WTC11 (cell line): ENCODE data around the gene HSDL2. TPM values are rescaled to one million over a fixed set of nuclear protein-coding genes. Genes with fewer than 3 reads are reported as not detected.
A peak's percentile ranks its signal among the peaks of the same experiment; 100 is the strongest.
"Not testable (repeated sequence)": the region's sequence is repeated elsewhere in the genome, so short reads cannot be mapped to it uniquely, and the experiment has no call there.

ENCODE experiments used
- ATAC-seq: fragments of 200-7000 bp; cut with Tn5 transposase; 2 replicates; pipeline ENCODE4 v1.10.0; 2021; ENCODE audit warnings: mild to moderate bottlenecking, moderate library complexity
- CTCF ChIA-PET: fragments of 300-600 bp; sonication (Branson Sonifier 250); formaldehyde crosslinking; loops from one replicate; lab custom pipeline; 2021; ENCODE audit warnings: antibody characterized with exemption; lab: Charles Lee
- POLR2A ChIA-PET: fragments of 350-600 bp; sonication (Branson Sonifier 250); formaldehyde crosslinking; loops from one replicate; lab custom pipeline; 2021; ENCODE audit warnings: antibody characterized with exemption; lab: Charles Lee
- DNase-seq: peaks from one replicate; pipeline ENCODE4 v3.0.0; 2021; ENCODE audit warnings: low spot score
- H3K27ac Mint-ChIP-seq: 2 replicates; pipeline ENCODE4 v1.8.0; 2021; ENCODE audit warnings: mixed read lengths
- H3K27me3 Mint-ChIP-seq: 2 replicates; pipeline ENCODE4 v1.8.0; 2021; ENCODE audit warnings: low read depth, mild to moderate bottlenecking, moderate library complexity, mixed read lengths
- H3K36me3 Mint-ChIP-seq: 2 replicates; pipeline ENCODE4 v1.8.0; 2021; ENCODE audit warnings: mixed read lengths
- H3K4me1 Mint-ChIP-seq: 2 replicates; pipeline ENCODE4 v1.8.0; 2022; ENCODE audit warnings: mixed read lengths
- H3K4me3 Mint-ChIP-seq: 2 replicates; pipeline ENCODE4 v1.8.0; 2021; ENCODE audit warnings: mild to moderate bottlenecking, moderate library complexity, mixed read lengths
- H3K9me3 Mint-ChIP-seq: 2 replicates; pipeline ENCODE4 v1.8.0; 2021; ENCODE audit warnings: mixed read lengths
- ATF1 ChIP-seq: sonication (generic); formaldehyde crosslinking; IDR thresholded peaks from 2 replicates; pipeline ENCODE4 v1.8.1; 2023; ENCODE audit warnings: mild to moderate bottlenecking, moderate library complexity, missing genetic modification reagents
- CDX4 ChIP-seq: fragments of 250-450 bp; sonication (Bioruptor Pico); IDR thresholded peaks from 2 replicates; pipeline ENCODE4 v1.9.0; 2021; ENCODE audit warnings: moderate library complexity, mild to moderate bottlenecking, inconsistent platforms, borderline replicate concordance
- CREM ChIP-seq: sonication (generic); formaldehyde crosslinking; IDR thresholded peaks from 2 replicates; pipeline ENCODE4 v1.8.1; 2022; ENCODE audit warnings: mild to moderate bottlenecking, missing genetic modification reagents, moderate library complexity
- ESRRA ChIP-seq: sonication (generic); formaldehyde crosslinking; IDR thresholded peaks from 2 replicates; pipeline ENCODE4 v1.8.1; 2022; ENCODE audit warnings: mild to moderate bottlenecking, missing genetic modification reagents, borderline replicate concordance
- FOXJ3 ChIP-seq: sonication (generic); formaldehyde crosslinking; IDR thresholded peaks from 2 replicates; pipeline ENCODE4 v1.9.0; 2021; ENCODE audit warnings: missing genetic modification reagents, mild to moderate bottlenecking, borderline replicate concordance
- GRHL2 ChIP-seq: fragments of 250-450 bp; sonication (Bioruptor Pico); IDR thresholded peaks from 2 replicates; pipeline ENCODE4 v1.8.0; 2022; ENCODE audit warnings: mild to moderate bottlenecking, moderate library complexity; ENCODE audit not compliant: insufficient replicate concordance, severe bottlenecking
- JAZF1 ChIP-seq: fragments of 250-450 bp; sonication (Bioruptor Pico); IDR thresholded peaks from 2 replicates; pipeline ENCODE4 v1.9.0; 2021; ENCODE audit warnings: moderate library complexity, mild to moderate bottlenecking, inconsistent platforms
- MYBL2 ChIP-seq: sonication (generic); formaldehyde crosslinking; IDR thresholded peaks from 2 replicates; pipeline ENCODE4 v1.8.1; 2023; ENCODE audit warnings: mild to moderate bottlenecking, moderate library complexity, missing genetic modification reagents
- NR2C2 ChIP-seq: sonication (generic); formaldehyde crosslinking; IDR thresholded peaks from 2 replicates; pipeline ENCODE4 v1.8.0; 2022; ENCODE audit warnings: mild to moderate bottlenecking, missing genetic modification reagents
- RELA ChIP-seq: sonication (generic); formaldehyde crosslinking; IDR thresholded peaks from 2 replicates; pipeline ENCODE4 v1.8.1; 2022; ENCODE audit warnings: missing genetic modification reagents, mild to moderate bottlenecking, borderline replicate concordance
- SMAD3 ChIP-seq: sonication (generic); formaldehyde crosslinking; IDR thresholded peaks from 2 replicates; pipeline ENCODE4 v1.8.0; 2022; ENCODE audit warnings: missing genetic modification reagents, mild to moderate bottlenecking, borderline replicate concordance
- SP1 ChIP-seq: sonication (generic); formaldehyde crosslinking; conservative IDR thresholded peaks from 2 replicates; pipeline ENCODE4 v1.8.1; 2022; ENCODE audit warnings: missing genetic modification reagents
- ZBTB43 ChIP-seq: sonication (generic); formaldehyde crosslinking; IDR thresholded peaks from 2 replicates; pipeline ENCODE4 v1.8.1; 2023; ENCODE audit warnings: mild to moderate bottlenecking, missing genetic modification reagents
- ZNF232 ChIP-seq: sonication (generic); formaldehyde crosslinking; IDR thresholded peaks from 2 replicates; pipeline ENCODE4 v1.8.0; 2022; ENCODE audit warnings: mild to moderate bottlenecking, missing genetic modification reagents
- ZNF423 ChIP-seq: fragments of 250-450 bp; sonication (Bioruptor Pico); IDR thresholded peaks from 2 replicates; pipeline ENCODE4 v2.1.2; 2022; ENCODE audit warnings: mild to moderate bottlenecking, moderate library complexity
- total RNA-seq: library from RNA; stranded (reverse); gene quantifications from 3 replicates; pipeline ENCODE4 v1.2.3, GENCODE V29; 2021
- TF ChIP-seq, protein P1 (sequence below): sonication (generic); formaldehyde crosslinking; IDR thresholded peaks from 2 replicates; pipeline ENCODE4 v1.8.0; 2022; ENCODE audit warnings: missing genetic modification reagents
- TF ChIP-seq, protein P2 (sequence below): fragments of 250-450 bp; sonication (Bioruptor Pico); IDR thresholded peaks from 2 replicates; pipeline ENCODE4 v1.8.0; 2021; ENCODE audit warnings: mild to moderate bottlenecking
- TF ChIP-seq, protein P3 (sequence below): sonication (generic); formaldehyde crosslinking; IDR thresholded peaks from 2 replicates; pipeline ENCODE4 v1.8.1; 2023; ENCODE audit warnings: mild to moderate bottlenecking, missing genetic modification reagents
- TF ChIP-seq, protein P4 (sequence below): sonication (generic); formaldehyde crosslinking; IDR thresholded peaks from 2 replicates; pipeline ENCODE4 v1.8.1; 2023; ENCODE audit warnings: mild to moderate bottlenecking, missing genetic modification reagents, moderate library complexity

HSDL2 gene
- total RNA-seq, 1 experiment from 2014 or later: 13.8 TPM

GRCh38 chr9:112507001-112507680 lies 127.2 kb downstream of the HSDL2 start:
- no peak for TF ChIP-seq GRHL2 (CRISPR knock-in tag)
- TF ChIP-seq, all 79 proteins: peak for 0
- ChIA-PET POLR2A (no interaction called here), CTCF (no interaction called here)
- DNase-seq: no peak
- H3K27ac Mint-ChIP-seq: peak overlapping the region; percentile 88
- H3K4me1 Mint-ChIP-seq: peaks cover 28% of the 10 kb centered on the region
- no peak overlapping the region for H3K4me3 Mint-ChIP-seq
- H3K36me3 Mint-ChIP-seq: no peaks in the 10 kb centered on the region
- no peaks in the 10 kb centered on the region for H3K27me3 Mint-ChIP-seq
- ATAC-seq: no peak
- H3K9me3 Mint-ChIP-seq: no peaks in the 10 kb centered on the region

- no peak for ATAC-seq
- Mint-ChIP-seq H3K4me3 (no peak overlapping the region), H3K27ac (no peak overlapping the region), H3K27me3 (no peaks in the 10 kb centered on the region), H3K4me1 (peaks cover 22% of the 10 kb centered on the region), H3K36me3 (peaks cover 4% of the 10 kb centered on the region), H3K9me3 (no peaks in the 10 kb centered on the region)
- POLR2A ChIA-PET: no interaction called here
- no peak for DNase-seq
- CTCF ChIA-PET: no interaction called here
- TF ChIP-seq ESRRA (CRISPR knock-in tag): no peak
- no peak for TF ChIP-seq ATF1 (CRISPR knock-in tag)
- TF ChIP-seq, protein P1, sequence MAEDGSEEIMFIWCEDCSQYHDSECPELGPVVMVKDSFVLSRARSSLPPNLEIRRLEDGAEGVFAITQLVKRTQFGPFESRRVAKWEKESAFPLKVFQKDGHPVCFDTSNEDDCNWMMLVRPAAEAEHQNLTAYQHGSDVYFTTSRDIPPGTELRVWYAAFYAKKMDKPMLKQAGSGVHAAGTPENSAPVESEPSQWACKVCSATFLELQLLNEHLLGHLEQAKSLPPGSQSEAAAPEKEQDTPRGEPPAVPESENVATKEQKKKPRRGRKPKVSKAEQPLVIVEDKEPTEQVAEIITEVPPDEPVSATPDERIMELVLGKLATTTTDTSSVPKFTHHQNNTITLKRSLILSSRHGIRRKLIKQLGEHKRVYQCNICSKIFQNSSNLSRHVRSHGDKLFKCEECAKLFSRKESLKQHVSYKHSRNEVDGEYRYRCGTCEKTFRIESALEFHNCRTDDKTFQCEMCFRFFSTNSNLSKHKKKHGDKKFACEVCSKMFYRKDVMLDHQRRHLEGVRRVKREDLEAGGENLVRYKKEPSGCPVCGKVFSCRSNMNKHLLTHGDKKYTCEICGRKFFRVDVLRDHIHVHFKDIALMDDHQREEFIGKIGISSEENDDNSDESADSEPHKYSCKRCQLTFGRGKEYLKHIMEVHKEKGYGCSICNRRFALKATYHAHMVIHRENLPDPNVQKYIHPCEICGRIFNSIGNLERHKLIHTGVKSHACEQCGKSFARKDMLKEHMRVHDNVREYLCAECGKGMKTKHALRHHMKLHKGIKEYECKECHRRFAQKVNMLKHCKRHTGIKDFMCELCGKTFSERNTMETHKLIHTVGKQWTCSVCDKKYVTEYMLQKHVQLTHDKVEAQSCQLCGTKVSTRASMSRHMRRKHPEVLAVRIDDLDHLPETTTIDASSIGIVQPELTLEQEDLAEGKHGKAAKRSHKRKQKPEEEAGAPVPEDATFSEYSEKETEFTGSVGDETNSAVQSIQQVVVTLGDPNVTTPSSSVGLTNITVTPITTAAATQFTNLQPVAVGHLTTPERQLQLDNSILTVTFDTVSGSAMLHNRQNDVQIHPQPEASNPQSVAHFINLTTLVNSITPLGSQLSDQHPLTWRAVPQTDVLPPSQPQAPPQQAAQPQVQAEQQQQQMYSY (CRISPR knock-in tag): no peak
- TF ChIP-seq SMAD3 (CRISPR knock-in tag): no peak
- no peak for TF ChIP-seq FOXJ3 (CRISPR knock-in tag)
- TF ChIP-seq MYBL2: no peak
- no peak for TF ChIP-seq JAZF1 (CRISPR knock-in tag)
- TF ChIP-seq, protein P2, sequence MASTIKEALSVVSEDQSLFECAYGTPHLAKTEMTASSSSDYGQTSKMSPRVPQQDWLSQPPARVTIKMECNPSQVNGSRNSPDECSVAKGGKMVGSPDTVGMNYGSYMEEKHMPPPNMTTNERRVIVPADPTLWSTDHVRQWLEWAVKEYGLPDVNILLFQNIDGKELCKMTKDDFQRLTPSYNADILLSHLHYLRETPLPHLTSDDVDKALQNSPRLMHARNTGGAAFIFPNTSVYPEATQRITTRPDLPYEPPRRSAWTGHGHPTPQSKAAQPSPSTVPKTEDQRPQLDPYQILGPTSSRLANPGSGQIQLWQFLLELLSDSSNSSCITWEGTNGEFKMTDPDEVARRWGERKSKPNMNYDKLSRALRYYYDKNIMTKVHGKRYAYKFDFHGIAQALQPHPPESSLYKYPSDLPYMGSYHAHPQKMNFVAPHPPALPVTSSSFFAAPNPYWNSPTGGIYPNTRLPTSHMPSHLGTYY (CRISPR knock-in tag): no peak
- no peak for TF ChIP-seq SP1
- TF ChIP-seq, protein P3, sequence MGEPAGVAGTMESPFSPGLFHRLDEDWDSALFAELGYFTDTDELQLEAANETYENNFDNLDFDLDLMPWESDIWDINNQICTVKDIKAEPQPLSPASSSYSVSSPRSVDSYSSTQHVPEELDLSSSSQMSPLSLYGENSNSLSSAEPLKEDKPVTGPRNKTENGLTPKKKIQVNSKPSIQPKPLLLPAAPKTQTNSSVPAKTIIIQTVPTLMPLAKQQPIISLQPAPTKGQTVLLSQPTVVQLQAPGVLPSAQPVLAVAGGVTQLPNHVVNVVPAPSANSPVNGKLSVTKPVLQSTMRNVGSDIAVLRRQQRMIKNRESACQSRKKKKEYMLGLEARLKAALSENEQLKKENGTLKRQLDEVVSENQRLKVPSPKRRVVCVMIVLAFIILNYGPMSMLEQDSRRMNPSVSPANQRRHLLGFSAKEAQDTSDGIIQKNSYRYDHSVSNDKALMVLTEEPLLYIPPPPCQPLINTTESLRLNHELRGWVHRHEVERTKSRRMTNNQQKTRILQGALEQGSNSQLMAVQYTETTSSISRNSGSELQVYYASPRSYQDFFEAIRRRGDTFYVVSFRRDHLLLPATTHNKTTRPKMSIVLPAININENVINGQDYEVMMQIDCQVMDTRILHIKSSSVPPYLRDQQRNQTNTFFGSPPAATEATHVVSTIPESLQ (CRISPR knock-in tag): no peak
- TF ChIP-seq, all 79 proteins: peak for 0
These were observed 128.5 kb downstream of the HSDL2 start for GRCh38 chr9:112508377-112508776.

GRCh38 chr9:112512377-112512776 lies 132.5 kb downstream of the HSDL2 start:
- CTCF ChIA-PET: not testable (repeated sequence)

GRCh38 chr9:112516769-112517168 lies 136.9 kb downstream of the HSDL2 start:
- H3K27ac Mint-ChIP-seq: peak overlapping the region; percentile 36; the same call in 1 of the 2 replicates
- H3K9me3 Mint-ChIP-seq: no peaks in the 10 kb centered on the region
- POLR2A ChIA-PET: no interaction called here
- DNase-seq (no peak), ATAC-seq (no peak)
- CTCF ChIA-PET: no interaction called here
- no peaks in the 10 kb centered on the region for H3K27me3 Mint-ChIP-seq
- peaks cover 4% of the 10 kb centered on the region for H3K36me3 Mint-ChIP-seq
- H3K4me1 Mint-ChIP-seq: peaks cover 37% of the 10 kb centered on the region
- no peak overlapping the region for H3K4me3 Mint-ChIP-seq
- TF ChIP-seq ZNF232 (CRISPR knock-in tag) (no peak), ZBTB43 (CRISPR knock-in tag) (no peak), FOXJ3 (CRISPR knock-in tag) (no peak), RELA (CRISPR knock-in tag) (no peak), CDX4 (CRISPR knock-in tag) (no peak), CREM (CRISPR knock-in tag) (no peak), NR2C2 (CRISPR knock-in tag) (no peak), ZNF423 (no peak)
- TF ChIP-seq, protein P4, sequence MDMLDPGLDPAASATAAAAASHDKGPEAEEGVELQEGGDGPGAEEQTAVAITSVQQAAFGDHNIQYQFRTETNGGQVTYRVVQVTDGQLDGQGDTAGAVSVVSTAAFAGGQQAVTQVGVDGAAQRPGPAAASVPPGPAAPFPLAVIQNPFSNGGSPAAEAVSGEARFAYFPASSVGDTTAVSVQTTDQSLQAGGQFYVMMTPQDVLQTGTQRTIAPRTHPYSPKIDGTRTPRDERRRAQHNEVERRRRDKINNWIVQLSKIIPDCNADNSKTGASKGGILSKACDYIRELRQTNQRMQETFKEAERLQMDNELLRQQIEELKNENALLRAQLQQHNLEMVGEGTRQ: no peak

More at GRCh38 chr9:112512377-112512776, 132.5 kb downstream of the HSDL2 start:
- H3K4me1 Mint-ChIP-seq: peaks cover 22% of the 10 kb centered on the region
- H3K4me3 Mint-ChIP-seq, H3K27ac Mint-ChIP-seq, DNase-seq, H3K27me3 Mint-ChIP-seq, POLR2A ChIA-PET, H3K36me3 Mint-ChIP-seq, ATAC-seq, H3K9me3 Mint-ChIP-seq: not testable (repeated sequence)
